Parathyroid adenoma (tissue), 2 donors: ENCODE results near the gene KIF18B.

Experiments used
- H2AFZ ChIP-seq: fragments of 300-600 bp; sonication (generic); one replicate; pipeline ENCODE4 v1.7.0; 2017; ENCODE audit warnings: antibody characterized with exemption, mild to moderate bottlenecking
- H3K27ac ChIP-seq: fragments of 300-600 bp; sonication (generic); one replicate; pipeline ENCODE4 v1.7.0; 2017
- H3K27me3 ChIP-seq: fragments of 300-600 bp; sonication (generic); one replicate; pipeline ENCODE4 v1.7.0; 2017; ENCODE audit warnings: low read length; ENCODE audit not compliant: control insufficient read depth, insufficient read depth
- H3K36me3 ChIP-seq: fragments of 300-600 bp; sonication (generic); one replicate; pipeline ENCODE4 v1.7.0; 2017; ENCODE audit warnings: low read length; ENCODE audit not compliant: control insufficient read depth, insufficient read depth
- H3K4me1 ChIP-seq: fragments of 300-600 bp; sonication (generic); one replicate; pipeline ENCODE4 v1.7.0; 2017; ENCODE audit warnings: control low read depth
- H3K4me2 ChIP-seq: fragments of 300-600 bp; sonication (generic); one replicate; pipeline ENCODE4 v1.7.0; 2017; ENCODE audit warnings: low read length
- H3K4me3 ChIP-seq: fragments of 300-600 bp; sonication (generic); one replicate; pipeline ENCODE4 v1.7.0; 2017; ENCODE audit warnings: low read depth, low read length
- H3K79me2 ChIP-seq: fragments of 300-600 bp; sonication (generic); one replicate; pipeline ENCODE4 v1.7.0; 2017; ENCODE audit warnings: control low read depth
- H3K9ac ChIP-seq: fragments of 300-600 bp; sonication (generic); one replicate; pipeline ENCODE4 v1.7.0; 2017; ENCODE audit warnings: mild to moderate bottlenecking
- H3K9me3 ChIP-seq: fragments of 300-600 bp; sonication (generic); one replicate; pipeline ENCODE4 v1.7.0; 2017; ENCODE audit warnings: low read length; ENCODE audit not compliant: control insufficient read depth
- TF ChIP-seq, protein P1 (sequence below): fragments of 300-600 bp; sonication (generic); IDR thresholded peaks from one replicate; pipeline ENCODE4 v1.7.0; 2017; ENCODE audit warnings: antibody characterized with exemption, mild to moderate bottlenecking
- donor health status: primary hyperparathyroidism.

KIF18B gene

DNA sequence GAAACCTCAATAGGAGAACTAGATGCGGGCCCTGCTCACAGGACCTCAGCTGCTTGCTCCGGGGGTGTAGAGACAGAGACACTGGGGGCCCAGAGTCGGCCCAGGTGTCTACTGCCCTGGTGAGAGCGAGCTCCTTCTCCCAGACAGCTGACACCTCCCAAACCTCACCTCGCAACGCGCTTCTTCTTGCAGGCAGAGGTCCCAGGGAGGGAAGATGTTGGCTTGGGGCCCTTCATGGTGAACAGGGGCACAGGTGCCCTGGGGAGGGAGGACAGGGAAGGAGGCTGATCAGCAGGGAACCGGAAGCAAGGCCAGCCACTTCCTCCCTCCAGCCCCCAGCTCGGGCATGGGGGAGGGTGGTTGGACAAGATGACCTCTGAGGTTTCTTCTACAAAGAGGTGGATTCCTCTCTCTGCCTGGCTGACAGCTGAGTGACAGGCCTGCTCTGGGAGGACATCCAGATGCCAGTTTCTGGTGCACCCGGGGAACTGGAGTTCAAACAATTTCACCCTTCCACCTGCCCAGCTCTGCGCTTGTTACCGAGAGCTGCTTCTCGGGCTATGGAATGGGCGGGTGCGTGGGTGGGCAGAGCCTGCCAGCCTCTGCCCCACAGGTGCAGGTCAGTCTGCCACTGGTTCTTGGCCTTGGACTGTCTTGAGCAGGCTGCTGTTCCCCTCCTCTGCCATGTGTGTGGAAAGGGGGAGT lies 20.6 kb downstream of the KIF18B start:
- no peak overlapping the region for H3K4me2 ChIP-seq
- H3K79me2 ChIP-seq = no peaks in the 10 kb centered on the region
- no peak overlapping the region for H3K4me3 ChIP-seq
- no peaks in the 10 kb centered on the region for H3K36me3 ChIP-seq
- H3K27me3 ChIP-seq = no peaks in the 10 kb centered on the region
- H3K9ac ChIP-seq = no peak overlapping the region
- TF ChIP-seq, protein P1, sequence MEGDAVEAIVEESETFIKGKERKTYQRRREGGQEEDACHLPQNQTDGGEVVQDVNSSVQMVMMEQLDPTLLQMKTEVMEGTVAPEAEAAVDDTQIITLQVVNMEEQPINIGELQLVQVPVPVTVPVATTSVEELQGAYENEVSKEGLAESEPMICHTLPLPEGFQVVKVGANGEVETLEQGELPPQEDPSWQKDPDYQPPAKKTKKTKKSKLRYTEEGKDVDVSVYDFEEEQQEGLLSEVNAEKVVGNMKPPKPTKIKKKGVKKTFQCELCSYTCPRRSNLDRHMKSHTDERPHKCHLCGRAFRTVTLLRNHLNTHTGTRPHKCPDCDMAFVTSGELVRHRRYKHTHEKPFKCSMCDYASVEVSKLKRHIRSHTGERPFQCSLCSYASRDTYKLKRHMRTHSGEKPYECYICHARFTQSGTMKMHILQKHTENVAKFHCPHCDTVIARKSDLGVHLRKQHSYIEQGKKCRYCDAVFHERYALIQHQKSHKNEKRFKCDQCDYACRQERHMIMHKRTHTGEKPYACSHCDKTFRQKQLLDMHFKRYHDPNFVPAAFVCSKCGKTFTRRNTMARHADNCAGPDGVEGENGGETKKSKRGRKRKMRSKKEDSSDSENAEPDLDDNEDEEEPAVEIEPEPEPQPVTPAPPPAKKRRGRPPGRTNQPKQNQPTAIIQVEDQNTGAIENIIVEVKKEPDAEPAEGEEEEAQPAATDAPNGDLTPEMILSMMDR = no peak
- no peaks in the 10 kb centered on the region for H3K9me3 ChIP-seq
- no peaks in the 10 kb centered on the region for H3K4me1 ChIP-seq
- H3K27ac ChIP-seq = no peak overlapping the region
- no peak overlapping the region for H2AFZ ChIP-seq

DNA sequence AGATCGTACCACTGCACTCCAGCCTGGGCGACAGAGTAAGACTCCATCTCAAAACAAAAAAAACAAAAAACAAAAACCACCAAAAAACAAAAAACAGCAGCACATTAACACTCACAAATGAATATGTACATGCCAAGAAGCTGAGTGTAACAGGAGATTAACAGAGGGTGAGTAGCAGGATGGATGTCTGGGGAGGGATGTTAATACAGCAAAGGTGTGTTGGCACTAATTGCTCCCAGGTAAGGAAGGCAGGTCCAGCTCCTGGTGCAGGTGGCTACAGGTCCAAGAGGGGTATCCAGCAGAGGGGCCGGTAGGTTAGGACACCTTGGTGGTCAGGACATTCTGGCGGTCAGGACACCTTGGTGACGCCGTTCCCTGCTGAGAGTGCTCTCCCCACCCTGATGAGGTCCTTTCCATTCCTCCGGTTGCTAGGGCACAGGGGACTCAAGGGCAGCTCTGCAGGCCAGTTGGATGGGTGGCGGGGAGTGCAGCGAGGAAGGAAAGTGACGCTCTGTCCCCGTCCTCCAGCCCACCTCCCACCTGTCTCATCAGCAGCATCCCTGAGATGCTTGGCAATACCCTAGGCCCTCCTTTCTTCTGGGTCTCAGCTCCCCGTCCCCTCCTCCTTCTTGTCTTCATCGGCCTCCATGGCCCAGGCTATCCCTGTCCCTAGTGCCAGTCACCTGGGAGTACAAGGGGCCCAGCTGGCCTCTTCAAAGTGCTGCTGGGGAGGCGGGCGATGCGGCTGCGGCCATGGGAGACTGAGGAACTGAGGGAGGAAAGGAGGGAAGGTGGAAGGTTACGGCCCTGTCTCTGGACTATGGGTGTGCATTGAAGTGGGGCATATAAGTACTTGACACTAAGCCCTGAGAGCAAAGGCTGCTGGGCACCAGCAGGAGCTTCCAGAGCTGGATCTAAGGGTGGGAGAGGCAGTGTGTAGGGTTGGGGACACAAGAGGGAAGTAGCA lies 21.6 kb downstream of the KIF18B start:
- no peaks in the 10 kb centered on the region for H3K9me3 ChIP-seq
- H3K4me2 ChIP-seq = no peak overlapping the region
- H2AFZ ChIP-seq = no peak overlapping the region
- H3K36me3 ChIP-seq = no peaks in the 10 kb centered on the region
- no peaks in the 10 kb centered on the region for H3K79me2 ChIP-seq
- H3K27me3 ChIP-seq = no peaks in the 10 kb centered on the region
- TF ChIP-seq, protein P1 = no peak
- no peaks in the 10 kb centered on the region for H3K4me1 ChIP-seq
- H3K27ac ChIP-seq = no peak overlapping the region
- H3K9ac ChIP-seq = no peak overlapping the region
- H3K4me3 ChIP-seq = no peak overlapping the region

DNA sequence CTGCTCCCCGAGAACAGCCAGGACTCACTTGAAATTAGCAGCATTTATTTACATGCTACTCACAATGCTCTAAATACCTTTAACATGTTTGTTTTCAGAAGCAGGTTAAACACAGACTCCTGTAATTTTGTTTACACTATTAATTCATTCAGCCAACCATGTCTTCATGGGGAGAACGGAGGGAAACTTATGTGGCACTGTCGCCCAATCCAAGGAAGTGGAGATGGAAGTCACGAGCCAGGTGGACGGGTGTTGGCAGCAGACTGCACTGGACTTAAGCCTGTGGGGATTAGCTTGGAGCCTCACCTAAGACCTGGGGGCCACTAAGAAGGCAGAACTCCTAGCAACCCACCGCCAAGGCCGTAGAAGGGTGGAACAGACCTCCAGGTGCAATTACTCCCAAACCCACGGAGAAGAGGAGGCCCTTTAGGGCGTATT lies 23.4 kb downstream of the KIF18B start:
- Histone ChIP-seq H3K4me3 (no peak overlapping the region), H3K36me3 (no peaks in the 10 kb centered on the region), H3K4me1 (no peaks in the 10 kb centered on the region), H3K79me2 (no peaks in the 10 kb centered on the region), H3K4me2 (no peak overlapping the region), H2AFZ (no peak overlapping the region), H3K27me3 (no peaks in the 10 kb centered on the region), H3K27ac (no peak overlapping the region), H3K9ac (no peak overlapping the region), H3K9me3 (no peaks in the 10 kb centered on the region)
- TF ChIP-seq, protein P1 = no peak

DNA sequence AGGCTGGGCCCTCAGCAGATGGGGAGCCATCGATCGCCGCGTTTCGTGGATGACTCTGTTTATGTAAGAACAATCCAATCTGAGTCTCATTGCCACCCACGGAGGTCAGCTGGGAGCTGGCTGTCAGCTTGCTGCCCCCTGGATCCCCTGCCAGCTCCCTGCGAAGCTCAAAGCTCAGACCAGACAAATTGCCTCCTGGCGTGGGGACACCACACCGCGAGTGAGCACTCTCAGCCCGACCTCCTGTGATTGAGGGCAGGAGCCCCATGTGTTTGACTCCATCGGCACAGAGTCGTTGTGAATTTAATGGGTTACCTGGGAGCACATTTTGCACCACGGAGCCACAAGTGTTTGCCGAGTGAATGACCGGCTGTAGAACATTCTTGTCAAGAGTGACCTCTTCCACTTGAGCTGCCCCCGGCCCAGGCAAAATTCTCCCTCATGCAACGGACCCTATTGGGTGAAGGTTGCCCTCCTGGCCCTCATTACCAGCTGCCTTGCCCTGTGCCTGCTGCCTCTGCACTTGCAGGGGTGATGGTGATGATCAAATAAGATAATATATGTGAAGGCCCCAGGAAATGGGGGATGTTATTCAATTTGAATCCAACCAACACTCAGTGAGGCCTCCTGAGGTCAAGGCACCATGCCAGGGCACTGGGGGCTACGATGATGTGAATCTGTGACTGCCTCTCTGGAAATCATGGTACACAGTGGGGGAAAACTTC lies 24.7 kb downstream of the KIF18B start:
- Histone ChIP-seq H3K9ac (no peak overlapping the region), H3K4me1 (no peaks in the 10 kb centered on the region), H3K4me3 (no peak overlapping the region), H3K27ac (no peak overlapping the region), H3K79me2 (no peaks in the 10 kb centered on the region), H3K9me3 (no peaks in the 10 kb centered on the region), H3K36me3 (no peaks in the 10 kb centered on the region), H2AFZ (no peak overlapping the region), H3K27me3 (no peaks in the 10 kb centered on the region), H3K4me2 (no peak overlapping the region)
- TF ChIP-seq, protein P1 = no peak
